ENCODE measurements around the gene TNNI2.
"Not testable (repeated sequence)": the region's sequence is repeated elsewhere in the genome, so short reads cannot be mapped to it uniquely, and the experiment has no call there.

Gene TNNI2

DNA sequence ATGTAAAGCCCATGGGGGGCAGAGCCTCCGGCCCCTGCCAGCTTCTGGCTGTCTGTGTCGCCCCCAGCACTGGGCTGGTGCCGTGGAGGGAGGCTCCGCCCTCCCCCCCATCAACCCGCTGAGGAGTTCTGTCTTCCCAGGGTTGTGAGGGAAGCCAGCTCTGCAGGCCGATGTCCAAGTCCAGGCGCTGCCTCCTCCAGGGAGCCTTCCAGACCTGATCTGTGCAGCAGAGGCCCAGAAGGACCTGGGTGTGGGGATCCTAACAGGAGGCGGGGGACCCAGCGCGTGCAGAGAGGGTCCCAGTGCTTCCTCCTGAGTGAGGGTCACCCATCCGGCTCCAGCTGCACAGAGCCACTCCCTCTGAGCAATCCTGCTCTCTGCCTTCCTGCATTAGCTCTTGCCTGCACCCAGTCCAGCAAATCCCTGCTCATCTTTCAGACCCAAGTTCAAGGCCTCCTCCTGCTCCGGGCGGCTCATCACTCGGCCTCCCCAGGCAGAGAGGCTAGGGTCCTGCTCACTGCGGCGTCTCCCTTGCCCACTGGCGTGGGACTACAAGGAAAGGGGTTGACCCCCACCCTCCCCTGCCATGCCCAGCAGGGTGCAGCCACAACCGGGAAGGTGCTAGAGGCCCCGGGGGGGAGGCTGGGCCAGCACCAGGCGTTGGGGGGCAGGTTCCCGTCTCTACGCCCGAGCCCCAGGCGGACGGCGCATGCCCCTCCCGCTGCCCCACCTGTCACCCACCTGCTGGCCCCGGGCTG, 36.5 kb downstream of the TNNI2 start:
- no peak for DNase-seq (ENCODE audit: low read depth)

DNA sequence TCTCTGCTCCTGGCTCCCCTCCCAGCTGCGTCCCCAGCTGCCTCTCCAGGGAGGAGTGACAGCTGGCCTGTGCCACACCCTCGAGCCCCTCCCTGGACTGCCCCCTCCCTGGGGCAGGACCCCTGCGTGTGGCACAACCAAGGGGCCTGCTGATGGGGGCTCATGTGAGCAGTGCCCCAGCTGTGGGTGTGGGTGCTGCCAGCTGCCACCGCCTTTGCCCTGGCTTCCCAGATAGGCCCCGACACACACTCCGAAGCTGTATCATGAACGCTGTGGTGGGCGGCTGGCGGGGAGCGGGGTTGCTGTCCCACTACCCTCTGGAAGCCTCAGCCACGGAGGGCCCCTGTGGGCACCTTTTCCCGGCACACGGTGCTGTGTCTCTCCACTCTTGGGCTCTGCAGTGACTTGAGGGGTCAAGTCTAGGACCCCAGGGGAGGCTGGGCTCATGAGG, 37.1 kb downstream of the TNNI2 start:
- DNase-seq (ENCODE audit: low read depth) = not testable (repeated sequence)

DNA sequence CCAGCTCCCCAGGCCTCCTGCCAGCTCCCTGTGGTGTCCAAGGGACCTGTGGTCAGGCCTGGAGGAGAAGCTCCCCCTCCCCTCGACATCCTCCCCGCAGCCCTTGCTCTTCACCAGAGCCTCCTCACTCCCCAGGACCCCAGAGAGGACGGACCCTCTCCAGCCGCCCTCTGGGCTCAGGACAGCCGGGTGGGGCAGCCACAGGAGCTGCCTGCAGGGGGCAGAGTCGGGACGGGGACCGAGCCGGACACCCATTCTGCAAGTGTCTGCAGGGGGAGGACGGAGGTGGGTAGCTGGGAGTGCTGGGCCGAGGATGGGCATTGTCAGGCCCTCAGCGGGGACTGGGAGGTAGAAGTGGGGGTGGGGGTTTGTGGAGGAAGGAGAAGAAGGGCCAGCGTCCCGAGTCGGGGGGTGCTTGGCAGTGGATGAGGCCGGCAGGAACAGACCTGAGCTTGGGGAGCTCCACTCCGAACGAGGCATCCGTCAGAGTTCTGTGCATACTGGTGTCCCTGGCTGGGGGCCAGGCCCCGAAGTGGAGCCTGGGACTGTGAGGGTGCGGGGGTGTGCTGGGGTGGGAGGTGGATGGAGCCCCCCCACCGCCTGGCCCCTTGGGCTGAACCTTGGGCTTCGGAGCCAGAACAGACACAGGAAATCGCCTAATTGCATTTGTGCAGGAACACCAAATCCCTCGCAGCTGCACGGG, 37.7 kb downstream of the TNNI2 start:
- DNase-seq (ENCODE audit: low read depth) = no peak

DNA sequence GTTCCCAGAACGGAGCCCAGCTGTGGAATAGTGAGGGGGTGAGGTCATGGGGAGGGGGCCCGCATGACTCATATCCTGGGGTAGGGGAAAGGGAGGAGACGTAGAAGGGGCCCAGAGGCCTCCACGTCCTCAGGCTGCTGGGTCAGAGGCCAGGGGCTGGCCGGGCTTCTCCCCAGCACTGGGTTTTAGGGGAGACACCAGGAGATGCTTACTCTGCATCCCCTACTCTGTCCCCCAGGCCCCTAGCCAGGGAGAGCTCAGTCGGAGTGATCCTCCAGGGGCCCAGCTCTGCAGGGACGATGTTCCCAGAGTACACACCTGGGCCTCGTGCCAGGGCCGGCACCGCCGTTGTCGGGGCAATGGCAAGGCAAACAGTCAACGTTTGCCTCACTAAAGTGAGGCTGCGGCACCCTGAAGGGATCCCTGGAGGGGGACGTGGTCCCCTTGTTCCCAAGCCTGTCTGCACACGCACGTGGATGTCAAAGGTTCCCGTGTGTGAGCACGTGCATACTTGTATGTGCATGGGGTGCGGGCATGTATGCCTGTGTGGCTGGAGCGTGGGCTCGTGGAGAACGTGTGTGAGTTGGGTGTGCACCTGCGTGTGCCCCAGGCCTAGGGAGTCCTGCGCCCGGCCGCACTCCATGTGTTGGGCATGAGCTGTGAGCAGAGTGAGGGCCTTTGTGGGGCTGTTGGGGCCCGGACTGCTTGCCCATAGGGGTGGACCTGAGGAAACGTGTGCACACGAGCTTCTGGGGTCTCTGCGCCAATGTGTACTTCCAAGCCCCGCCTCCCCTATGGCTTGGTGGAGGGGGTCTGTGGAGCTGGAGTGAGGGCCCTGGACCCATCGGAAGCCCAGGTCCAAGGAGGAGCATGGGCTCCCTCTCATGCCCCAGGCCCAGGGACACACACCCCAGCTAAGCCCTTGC, 38.7 kb downstream of the TNNI2 start:
- no peak for DNase-seq (ENCODE audit: low read depth)

DNA sequence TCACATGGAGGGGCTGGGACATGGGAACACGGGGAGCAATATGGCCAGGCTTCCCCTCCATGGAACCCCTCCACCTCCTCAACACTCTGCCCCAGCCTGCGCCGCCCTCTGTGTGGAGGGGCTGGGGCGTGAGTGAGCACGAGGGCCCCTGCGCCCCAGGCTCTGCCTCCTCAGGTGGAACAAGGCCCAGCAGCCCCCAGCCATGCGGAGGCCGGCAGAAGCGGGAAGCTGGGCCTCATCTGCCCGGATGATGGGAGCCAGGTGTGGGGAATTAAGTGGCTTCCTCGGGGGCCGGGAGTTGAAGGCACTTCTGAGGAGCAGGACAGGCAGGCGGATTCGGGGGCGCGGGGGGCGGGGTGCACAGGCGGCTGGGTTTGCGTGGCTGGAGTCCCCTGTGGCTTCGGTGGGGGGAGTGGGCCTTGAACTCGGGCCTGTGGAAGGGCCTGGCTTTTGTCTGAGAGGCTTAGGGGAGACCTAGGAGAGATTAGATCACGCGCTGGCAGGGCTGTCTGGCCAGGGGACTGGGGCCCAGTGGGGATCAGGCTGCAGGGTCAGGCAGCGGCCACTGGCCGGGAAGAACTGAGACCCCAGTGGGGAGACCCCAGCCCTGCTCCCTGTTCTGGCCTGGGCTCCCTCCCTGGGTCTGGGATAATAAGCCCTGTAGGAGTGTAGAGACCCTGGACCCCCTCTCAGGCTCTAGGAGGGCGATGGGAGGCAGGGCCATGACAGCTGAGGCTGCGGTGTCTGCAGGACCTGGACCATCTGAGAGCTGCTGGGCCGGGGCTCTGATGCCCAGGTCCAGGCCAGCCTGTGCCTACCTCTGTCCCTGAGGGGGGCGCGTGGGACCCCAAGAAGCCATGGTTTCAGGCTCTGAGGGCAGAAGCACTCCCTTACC, 39.6 kb downstream of the TNNI2 start:
- no peak for DNase-seq (ENCODE audit: low read depth)

DNA sequence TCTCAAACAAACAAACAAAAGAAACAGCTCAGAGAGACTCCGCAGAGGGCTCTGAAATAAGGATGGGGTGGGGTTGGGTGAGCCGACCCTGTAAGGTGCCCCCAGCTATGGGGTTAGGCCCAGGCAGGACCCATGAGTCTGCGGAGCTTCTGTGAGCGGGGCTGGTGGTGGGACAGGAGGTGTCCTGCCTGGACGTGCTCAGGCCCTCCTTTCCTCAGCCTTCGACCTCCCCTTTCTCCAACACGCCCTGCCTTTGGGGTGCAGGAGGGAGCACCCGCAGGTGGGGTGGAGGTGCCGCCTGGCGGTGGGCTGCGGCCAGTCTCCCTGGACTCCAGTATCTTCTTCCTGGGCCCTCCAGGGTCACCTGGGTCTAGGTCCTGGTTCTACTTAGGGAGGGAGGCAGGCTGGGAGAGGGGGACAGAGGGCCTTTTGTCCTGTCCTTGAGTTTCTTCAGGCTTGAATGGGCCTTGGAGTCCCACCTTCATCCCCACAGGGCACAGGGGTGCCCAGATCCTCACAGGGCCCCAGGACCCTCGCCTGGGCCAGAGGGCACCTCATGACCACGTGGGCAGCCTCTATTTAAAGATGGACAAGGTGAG, 40.7 kb downstream of the TNNI2 start:
- no peak for DNase-seq (ENCODE audit: low read depth)

DNA sequence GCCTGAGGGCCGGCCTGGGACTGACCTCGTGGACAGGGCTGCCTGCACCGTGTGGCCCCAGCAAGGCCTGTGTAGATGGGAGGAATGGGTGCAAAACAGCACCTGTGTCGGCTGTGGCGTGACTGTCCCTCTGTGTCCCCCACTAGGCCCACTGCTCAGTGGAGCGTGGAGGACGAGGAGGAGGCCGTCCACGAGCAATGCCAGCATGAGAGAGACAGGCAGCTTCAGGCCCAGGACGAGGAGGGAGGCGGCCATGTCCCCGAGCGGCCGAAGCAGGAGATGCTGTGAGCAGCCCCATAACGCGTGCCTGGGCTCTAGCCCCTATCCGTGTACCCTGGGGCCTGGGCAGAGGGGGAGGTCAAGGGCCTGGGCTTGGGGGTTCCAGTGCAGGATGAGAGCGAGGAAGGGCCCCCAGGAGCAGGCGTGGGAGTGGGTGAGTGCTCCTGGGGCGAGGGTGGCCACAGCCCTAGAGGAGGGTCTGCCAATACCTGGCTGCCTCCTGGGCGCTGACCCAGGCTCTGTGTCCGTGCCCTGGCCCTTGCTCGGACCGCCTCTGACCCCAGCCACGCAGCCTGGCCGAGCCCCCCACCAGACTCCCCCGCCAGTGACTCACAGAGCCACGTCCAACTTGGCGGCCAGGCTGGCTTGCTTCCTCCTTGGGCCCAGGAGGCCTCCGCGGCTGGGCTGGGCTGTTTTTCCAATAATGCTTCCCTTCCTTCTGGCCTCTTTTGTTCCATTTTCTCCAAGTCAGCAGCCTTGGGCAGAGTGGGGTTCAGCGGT, 41.4 kb downstream of the TNNI2 start:
- no peak for DNase-seq (ENCODE audit: low read depth)

DNA sequence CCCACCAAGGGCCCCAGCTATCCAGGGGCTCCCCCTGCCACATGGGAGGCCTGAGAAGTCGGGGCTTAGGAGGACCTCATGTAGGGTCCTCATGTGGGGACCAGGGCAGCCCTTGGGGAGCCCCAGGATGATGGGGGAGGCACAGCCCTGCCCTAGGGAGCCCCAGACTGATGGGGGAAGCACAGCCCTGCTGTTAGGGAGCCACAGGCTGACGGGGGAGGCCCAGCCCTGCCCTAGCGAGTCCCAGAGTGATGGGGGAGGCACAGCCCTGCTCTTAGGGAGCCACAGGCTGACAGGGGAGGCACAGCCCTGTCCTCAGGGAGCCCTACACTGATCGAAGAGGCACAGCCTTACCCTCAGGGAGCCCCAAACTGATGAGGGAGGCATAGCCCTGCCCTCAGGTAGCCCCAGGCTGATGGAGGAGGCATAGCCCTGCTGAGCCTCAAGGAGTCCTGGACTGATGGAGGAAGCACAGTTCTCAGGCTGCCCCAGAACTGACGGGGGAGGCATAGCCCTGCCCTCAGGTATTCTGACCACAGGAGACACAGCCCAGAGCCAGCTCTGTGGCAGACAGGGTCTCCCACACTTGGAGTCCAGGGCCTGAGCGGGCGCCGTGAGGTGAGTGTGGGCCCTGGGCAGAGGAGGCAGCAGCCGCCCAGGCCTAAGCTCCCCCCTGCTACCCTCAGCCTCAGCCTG, 42.1 kb downstream of the TNNI2 start:
- no peak for DNase-seq (ENCODE audit: low read depth)

DNA sequence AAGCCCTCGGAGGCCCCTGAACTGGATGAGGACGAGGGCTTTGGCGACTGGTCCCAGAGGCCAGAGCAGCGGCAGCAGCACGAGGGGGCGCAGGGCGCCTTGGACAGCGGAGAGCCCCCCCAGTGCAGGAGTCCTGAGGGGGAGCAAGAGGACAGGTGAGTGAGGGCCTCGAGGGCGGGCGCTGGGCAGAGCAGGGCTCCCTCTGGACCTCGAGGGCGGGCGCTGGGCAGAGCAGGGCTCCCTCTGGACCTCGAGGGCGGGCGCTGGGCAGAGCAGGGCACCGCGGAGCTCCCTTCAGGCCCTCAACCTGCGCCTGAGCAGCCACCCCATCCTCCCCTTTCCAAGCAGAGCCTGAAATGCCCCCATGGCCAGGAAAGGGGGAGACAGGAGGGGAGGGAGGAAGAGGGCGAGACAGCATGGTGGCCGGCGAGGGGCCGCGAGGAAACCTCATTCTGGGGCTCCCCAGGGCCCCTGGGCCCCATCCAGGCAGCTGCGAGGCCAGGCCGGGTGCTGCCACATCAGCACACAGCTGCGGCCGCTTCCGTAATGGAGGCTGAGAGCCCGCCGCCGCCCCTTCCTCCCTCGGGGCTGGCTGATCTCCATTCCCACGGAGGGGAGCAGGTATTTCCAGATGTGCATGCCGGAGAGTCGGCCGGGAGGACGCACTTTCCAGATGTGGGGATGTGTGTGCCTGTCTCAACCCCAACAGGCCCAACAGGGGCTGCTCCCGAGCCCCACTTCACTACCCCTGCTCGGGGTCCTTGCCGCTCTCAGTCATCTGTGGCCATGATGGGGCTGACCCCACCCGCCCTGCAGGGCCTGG, 42.9 kb downstream of the TNNI2 start:
- no peak for DNase-seq (ENCODE audit: low read depth)

DNA sequence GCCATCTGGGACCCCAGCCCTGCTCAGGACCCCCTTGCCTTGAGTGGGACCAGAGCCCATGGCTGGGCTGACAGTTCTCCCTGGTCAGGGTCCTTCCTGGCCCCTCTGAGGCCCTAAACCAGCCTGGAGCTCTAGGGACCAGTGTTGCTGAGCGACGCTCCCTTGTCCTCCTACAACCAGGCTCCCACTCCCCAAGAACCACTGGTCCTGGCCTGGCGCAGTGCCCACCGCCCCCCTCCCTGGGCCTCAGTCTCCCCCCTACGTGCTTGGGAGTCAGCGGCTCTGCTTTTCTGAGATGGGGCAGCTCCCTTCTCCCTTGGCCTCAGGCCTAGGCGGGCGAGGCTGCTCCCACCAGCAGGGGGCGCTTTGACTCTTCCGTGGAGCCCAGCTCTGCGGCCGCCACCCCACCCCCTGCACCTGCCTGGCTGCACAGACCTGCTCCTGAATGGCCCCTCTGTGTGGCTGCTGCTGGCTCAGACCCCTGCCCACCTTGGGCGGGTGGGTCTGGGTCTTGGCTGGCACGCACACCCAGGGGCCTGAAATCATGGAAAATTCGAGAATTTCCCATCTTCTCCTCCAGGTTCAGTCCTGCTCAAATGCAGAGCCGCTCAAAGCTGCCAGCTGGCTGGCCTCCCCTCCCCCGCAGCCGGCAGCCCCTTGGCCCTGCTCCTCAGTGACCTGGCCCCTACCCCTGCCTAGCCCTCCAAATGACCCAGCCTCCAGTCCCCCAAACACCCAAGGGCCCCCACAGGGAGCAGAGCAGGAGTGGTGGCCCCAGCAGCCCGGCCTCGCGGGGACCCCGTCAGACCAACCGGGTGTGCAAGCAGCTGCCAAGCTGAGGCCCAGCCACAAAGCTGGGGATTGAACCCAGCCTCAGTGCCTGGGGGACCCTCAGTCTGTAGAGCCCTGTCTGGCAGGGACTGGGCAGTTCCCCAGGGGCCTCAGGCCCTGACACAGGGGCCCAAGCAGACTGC, 43.8 kb downstream of the TNNI2 start:
- peak; percentile 71 for DNase-seq (ENCODE audit: low read depth)

DNA sequence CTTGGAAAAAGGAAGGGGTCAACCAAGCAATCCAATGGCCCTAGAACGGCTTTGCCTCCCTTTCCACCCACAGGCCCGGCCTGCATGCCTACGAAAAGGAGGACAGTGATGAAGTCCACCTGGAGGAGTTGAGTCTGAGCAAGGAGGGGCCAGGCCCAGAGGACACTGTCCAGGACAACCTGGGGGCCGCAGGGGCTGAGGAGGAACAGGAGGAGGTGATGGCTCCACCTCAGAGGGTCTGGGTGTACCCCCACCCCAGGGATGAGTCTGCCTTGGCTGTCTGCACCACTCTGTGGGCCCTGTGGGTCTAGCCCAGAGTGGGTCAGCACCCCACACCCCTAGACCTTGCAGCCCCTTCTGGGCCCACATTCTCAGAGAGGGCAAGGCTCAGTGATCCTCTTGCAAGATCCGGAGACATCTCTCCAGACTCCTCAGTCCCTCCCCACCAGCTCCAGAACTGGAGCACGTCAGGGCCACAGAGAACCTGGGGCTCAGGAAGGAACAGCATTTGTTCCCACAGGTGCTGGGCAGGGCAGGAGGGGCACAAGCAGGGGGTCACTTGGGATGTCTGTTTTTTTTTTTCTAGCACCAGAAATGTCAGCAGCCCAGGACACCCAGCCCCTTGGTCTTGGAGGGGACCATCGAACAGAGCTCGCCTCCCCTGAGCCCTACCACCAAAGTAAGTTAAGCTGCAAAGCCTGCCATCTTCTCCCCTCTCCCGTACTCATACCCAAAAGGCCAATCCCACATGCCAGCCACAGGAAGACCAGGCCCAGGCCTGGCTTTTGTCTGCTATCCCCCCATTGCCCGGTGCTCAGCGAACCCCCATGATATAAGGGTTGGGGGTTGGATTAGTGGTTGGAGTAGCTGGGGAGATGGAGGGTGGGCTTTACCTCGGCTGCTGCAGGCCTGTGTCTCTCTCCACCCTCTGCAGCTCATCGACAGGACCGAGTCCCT, 44.8 kb downstream of the TNNI2 start:
- no peak for DNase-seq (ENCODE audit: low read depth)

DNA sequence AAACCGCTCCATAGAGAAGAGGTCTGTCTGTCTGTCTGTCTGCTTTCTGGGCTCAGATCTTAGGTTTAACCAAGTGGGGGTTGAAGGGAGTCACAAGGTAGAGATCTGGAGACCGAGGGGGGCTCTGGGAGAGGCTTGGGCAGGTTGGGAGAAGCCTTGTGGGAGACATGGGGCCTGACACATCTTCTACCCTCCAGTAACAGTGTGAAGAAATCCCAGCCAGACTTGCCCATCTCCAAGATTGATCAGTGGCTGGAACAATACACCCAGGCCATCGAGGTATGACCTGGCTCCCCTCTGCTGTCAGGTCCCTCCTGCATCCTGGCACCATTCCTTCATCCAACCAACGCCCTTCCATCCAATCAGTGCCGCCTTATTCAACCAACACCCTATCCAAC, 45.5 kb downstream of the TNNI2 start:
- DNase-seq (ENCODE audit: low read depth) = no peak

DNA sequence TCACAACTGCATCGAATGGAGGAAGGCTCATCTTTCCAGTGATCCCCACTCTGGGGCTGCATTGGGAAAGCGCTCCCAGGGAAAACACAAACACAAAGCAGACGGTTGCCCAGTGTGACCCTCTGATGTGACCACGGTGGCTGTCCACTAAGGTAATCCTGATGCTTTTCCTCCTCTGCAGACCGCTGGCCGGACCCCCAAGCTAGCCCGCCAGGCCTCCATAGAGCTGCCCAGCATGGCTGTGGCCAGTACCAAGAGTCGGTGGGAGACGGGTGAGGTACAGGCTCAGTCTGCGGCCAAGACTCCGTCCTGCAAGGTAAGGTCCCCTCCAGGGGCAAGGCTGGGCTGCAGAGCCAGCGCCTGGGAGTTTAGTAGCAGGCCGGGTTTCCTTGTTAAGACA, 47.8 kb downstream of the TNNI2 start:
- not testable (repeated sequence) for DNase-seq (ENCODE audit: low read depth)

DNA sequence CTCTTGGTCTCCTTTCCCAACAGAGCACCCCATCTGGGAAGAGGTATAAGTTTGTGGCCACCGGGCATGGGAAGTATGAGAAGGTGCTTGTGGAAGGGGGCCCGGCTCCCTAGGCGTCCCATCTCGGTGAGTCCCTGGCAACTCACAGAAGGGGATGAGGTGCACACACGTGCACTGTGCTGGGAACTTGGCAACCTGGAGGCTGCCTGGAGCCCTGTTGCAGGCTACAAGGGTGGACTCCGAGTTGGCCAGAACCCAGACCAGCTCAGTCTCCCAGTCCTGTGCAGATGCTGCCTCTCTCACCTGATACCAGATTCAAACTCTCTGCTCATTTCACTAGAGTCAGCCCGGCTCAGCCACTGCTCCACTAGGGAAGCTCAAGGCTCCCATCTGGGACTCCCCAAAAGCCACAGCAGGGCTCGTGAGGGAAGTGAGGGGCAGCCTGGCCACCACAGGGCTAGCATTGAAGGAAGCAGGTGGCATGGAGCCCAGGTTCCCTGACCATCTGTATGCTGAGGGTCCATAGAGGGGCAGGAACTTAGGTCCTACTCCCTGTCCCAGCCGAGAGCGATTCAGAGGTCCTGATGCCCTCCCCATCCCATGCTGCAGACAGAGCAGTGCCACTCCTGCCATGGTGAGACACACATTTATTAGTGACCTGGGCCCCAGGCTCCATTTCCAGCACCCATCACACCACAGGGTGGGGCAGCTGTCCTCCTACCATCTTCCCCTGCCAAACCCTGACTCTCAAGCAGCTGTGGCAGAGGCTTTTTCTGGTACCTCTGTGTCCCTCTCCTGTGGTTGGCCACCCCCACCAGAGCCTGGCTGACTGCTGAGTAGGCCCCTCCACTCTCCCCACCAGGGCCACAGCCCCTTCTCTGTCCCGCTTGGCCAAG, 48.9 kb downstream of the TNNI2 start:
- DNase-seq (ENCODE audit: low read depth) = no peak

DNA sequence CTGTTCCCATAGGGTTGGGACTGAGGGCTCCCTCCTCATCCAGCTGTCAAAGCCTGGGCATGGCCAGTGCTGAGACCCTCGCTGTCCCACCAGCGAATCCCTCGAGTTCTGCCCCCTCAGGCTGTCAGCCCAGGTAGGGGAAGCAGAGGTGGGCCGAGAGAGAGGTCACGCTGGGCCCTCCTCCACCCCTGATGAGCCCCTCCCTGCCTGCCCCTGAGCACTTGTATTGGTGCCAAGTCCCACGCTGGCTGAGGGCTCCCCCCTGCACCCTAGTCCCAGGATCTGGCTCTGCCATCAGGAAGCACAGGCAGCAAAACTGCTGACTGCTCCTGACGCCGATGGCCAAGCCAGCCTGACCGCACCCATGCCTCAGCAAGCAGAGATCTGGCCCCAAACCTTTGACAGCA, 49.6 kb downstream of the TNNI2 start:
- no peak for DNase-seq (ENCODE audit: low read depth)
